ENCODE data around the gene RTP5. TPM values are rescaled to one million over a fixed set of nuclear protein-coding genes. Genes with fewer than 3 reads are reported as not detected.
A peak's percentile ranks its signal among the peaks of the same experiment; 100 is the strongest.
"Not testable (repeated sequence)": the region's sequence is repeated elsewhere in the genome, so short reads cannot be mapped to it uniquely, and the experiment has no call there.

The RTP5 gene
- total and polyA plus RNA-seq, 8 donors = 0.10 to 0.43 TPM; not detected in 6

- DNase-seq = no peak
- Histone ChIP-seq H3K36me3 (no peaks in the 10 kb centered on the region), H3K4me1 (no peaks in the 10 kb centered on the region), H3K4me3 (no peak overlapping the region), H3K27ac (no peak overlapping the region), H3K9me3 (peaks cover 0 to 11% (median 10%) of the 10 kb centered on the region in 4 donors), H3K27me3 (peaks cover 0 to 44% (median 11%) of the 10 kb centered on the region in 3 donors)
- TF ChIP-seq EP300 (IDR thresholded peaks at IDR 0.05) = no peak
- TF ChIP-seq, protein P1, sequence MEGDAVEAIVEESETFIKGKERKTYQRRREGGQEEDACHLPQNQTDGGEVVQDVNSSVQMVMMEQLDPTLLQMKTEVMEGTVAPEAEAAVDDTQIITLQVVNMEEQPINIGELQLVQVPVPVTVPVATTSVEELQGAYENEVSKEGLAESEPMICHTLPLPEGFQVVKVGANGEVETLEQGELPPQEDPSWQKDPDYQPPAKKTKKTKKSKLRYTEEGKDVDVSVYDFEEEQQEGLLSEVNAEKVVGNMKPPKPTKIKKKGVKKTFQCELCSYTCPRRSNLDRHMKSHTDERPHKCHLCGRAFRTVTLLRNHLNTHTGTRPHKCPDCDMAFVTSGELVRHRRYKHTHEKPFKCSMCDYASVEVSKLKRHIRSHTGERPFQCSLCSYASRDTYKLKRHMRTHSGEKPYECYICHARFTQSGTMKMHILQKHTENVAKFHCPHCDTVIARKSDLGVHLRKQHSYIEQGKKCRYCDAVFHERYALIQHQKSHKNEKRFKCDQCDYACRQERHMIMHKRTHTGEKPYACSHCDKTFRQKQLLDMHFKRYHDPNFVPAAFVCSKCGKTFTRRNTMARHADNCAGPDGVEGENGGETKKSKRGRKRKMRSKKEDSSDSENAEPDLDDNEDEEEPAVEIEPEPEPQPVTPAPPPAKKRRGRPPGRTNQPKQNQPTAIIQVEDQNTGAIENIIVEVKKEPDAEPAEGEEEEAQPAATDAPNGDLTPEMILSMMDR (IDR thresholded peaks at IDR 0.05) = no peak
- no peak for TF ChIP-seq POLR2AphosphoS5 (IDR thresholded peaks at IDR 0.05)
- no peak for TF ChIP-seq POLR2A (IDR thresholded peaks at IDR 0.05)
- WGBS, 5 donors = 77 to 85% (median 80%) methylated on average over 14 of the region's 14 CpGs
- intact Hi-C loops (cut with DNase I; ENCODE audit: low total_unique reads) = no loop called here
Measured at GRCh38 chr2:241822264-241822623, 47.3 kb upstream of the RTP5 start.

- H3K4me1 ChIP-seq; H3K27ac ChIP-seq; intact Hi-C loops (cut with DNase I; ENCODE audit: low total_unique reads); H3K36me3 ChIP-seq; H3K4me3 ChIP-seq: not testable (repeated sequence)
- Histone ChIP-seq H3K27me3 (peaks cover 0 to 32% (median 11%) of the 10 kb centered on the region in 3 donors), H3K9me3 (peaks cover 0 to 19% (median 18%) of the 10 kb centered on the region in 4 donors)
- peak in 1 of 2 donors; percentile 20 for DNase-seq
- WGBS, 5 donors = 87 to 90% (median 88%) methylated on average over 45 of the region's 45 CpGs
Measured at GRCh38 chr2:241823531-241824437, 45.7 kb upstream of the RTP5 start.

DNA sequence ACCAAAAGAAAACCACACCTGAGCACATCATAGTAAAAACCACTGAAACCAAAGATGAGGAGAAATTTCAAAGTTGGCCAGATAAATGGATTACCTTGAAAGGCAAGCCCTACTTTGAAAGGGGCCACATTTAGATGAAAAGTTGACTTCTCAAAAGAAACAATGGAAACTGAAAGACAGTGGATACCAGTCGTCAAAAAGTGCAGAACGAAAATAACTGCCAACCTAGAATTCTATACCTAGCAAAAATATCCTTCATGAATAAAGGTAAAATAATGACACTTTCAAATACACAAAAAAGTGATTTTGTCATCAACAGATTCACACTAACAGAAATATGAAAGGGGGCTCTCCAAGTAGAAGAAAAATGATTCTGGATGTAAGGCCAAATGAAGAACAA, 42.1 kb upstream of the RTP5 start:
- no peak for DNase-seq
- TF ChIP-seq EP300 (IDR thresholded peaks at IDR 0.05) (no peak), POLR2A (IDR thresholded peaks at IDR 0.05) (no peak), POLR2AphosphoS5 (IDR thresholded peaks at IDR 0.05) (no peak)
- TF ChIP-seq, protein P1 (IDR thresholded peaks at IDR 0.05) = no peak
- Histone ChIP-seq H3K27ac (no peak overlapping the region), H3K4me3 (no peak overlapping the region), H3K9me3 (peaks cover 0 to 19% (median 18%) of the 10 kb centered on the region in 4 donors), H3K36me3 (no peaks in the 10 kb centered on the region), H3K4me1 (no peaks in the 10 kb centered on the region), H3K27me3 (peaks cover 0 to 14% (median 0%) of the 10 kb centered on the region in 3 donors)
- 71 to 85% (median 82%) methylated on average over 2 of the region's 2 CpGs for WGBS, 5 donors
- intact Hi-C loops (cut with DNase I; ENCODE audit: low total_unique reads) = no loop called here

GRCh38 chr2:241833101-241833663, 36.3 kb upstream of the RTP5 start:
- no peak for DNase-seq
- H3K27me3 ChIP-seq = peaks cover 0 to 16% (median 0%) of the 10 kb centered on the region in 3 donors
- 49 to 68% (median 56%) methylated on average over 13 of the region's 13 CpGs for WGBS, 5 donors
- intact Hi-C loops (cut with DNase I; ENCODE audit: low total_unique reads) = no loop called here
- no peaks in the 10 kb centered on the region for H3K36me3 ChIP-seq
- no peak overlapping the region for H3K4me3 ChIP-seq
- H3K9me3 ChIP-seq = peaks cover 0 to under 1% (median 0%) of the 10 kb centered on the region in 4 donors
- peaks cover 0 to 3% (median 0%) of the 10 kb centered on the region in 4 donors for H3K4me1 ChIP-seq
- H3K27ac ChIP-seq = no peak overlapping the region
- TF ChIP-seq POLR2AphosphoS5 (IDR thresholded peaks at IDR 0.05) = no peak

DNA sequence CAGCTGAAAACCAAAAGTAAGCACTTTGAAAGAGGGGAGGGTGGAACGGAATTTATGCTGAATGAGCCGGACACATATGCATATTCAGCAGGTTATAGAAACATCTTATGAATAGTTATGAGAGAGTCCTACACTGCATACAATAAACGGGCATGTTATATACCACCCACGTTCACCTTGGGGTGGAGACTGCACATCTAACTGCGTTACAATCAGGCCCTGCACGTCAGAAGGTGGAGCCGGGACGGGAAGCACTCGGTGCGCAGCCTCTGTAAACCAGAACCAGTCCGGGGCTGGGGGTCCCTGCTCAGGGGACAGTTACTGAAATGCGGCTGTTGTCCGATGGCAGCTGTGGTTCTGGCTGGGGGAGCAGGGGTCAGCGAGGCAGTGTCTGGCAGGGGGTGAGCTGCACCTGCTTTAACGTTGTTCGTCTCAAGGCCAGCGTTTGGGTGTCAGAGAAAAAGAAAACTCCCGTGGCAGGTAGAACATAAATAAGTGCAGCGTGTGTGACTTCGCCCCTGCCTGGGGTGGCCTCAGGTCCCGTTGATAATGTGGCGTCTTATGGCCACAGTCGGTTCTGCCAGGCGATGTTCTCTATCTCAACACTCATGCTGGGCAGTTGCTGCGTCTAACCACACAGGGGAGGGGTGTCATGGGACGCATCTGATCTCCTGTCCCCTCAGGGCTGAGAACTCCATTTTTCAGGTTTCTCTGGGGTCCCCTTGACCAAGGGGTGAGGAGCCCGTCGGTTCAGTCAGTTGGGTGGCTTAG, 35.6 kb upstream of the RTP5 start:
- 75 to 88% (median 83%) methylated on average over 19 to 28 of the region's 28 CpGs for WGBS, 5 donors

More for the DNA sequence above, 35.6 kb upstream of the RTP5 start:
- H3K4me3 ChIP-seq; H3K9me3 ChIP-seq; H3K4me1 ChIP-seq; H3K27ac ChIP-seq; intact Hi-C loops (cut with DNase I; ENCODE audit: low total_unique reads); DNase-seq; H3K36me3 ChIP-seq: not testable (repeated sequence)
- peaks cover 0 to 16% (median 0%) of the 10 kb centered on the region in 3 donors for H3K27me3 ChIP-seq
